Measurements from ENCODE around the gene LENEP. TPM values are rescaled to one million over a fixed set of nuclear protein-coding genes. Genes with fewer than 3 reads are reported as not detected.
A peak's percentile ranks its signal among the peaks of the same experiment; 100 is the strongest.

The LENEP gene
- total RNA-seq, 1 donor from 2014 or later, result not detected

DNA sequence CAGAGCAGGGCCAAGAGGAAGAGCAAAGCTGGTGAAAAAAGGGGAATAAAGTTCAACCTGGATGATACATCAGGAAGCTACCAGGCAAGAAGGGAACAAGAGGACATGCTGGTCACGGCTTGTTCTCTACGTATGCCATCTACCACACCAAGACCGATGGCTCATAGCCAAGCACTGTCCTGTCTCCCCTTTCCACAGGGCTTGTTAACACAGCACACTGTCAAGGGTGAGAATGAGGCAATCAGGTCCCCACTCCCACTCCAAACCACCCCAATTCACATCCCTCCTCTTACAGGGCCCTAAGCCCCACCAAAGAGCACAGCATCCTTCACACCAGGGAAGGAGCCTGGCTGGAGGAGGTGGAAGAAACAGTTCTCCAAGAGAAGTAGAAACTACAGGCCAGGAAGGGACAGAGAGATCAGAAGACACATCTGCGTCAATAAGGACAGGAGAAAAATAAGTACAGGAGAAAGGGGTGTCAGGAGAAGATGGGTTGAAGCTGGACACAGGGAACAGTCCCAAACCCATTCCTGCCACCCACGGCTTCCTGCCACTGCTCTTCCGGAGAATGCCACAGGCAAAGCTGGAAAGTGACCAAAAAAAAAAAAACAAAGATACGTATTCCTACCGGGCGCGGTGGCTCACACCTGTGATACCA lies 21.9 kb upstream of the LENEP start:
- peak overlapping the region; percentile 98 for H3K27ac ChIP-seq
- TF ChIP-seq, protein P1, sequence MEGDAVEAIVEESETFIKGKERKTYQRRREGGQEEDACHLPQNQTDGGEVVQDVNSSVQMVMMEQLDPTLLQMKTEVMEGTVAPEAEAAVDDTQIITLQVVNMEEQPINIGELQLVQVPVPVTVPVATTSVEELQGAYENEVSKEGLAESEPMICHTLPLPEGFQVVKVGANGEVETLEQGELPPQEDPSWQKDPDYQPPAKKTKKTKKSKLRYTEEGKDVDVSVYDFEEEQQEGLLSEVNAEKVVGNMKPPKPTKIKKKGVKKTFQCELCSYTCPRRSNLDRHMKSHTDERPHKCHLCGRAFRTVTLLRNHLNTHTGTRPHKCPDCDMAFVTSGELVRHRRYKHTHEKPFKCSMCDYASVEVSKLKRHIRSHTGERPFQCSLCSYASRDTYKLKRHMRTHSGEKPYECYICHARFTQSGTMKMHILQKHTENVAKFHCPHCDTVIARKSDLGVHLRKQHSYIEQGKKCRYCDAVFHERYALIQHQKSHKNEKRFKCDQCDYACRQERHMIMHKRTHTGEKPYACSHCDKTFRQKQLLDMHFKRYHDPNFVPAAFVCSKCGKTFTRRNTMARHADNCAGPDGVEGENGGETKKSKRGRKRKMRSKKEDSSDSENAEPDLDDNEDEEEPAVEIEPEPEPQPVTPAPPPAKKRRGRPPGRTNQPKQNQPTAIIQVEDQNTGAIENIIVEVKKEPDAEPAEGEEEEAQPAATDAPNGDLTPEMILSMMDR (IDR thresholded peaks at IDR 0.05), result no peak
- intact Hi-C loops (cut with DNase I), result no loop called here
- ATAC-seq, result no peak
- DNase-seq, result no peak
- no peaks in the 10 kb centered on the region for H3K9me3 ChIP-seq
- H3K27me3 ChIP-seq (ENCODE audit: low read depth), result no peaks in the 10 kb centered on the region
- peak overlapping the region; percentile 83 for H3K4me3 ChIP-seq
- peaks cover 27% of the 10 kb centered on the region for H3K36me3 ChIP-seq
- peaks cover 71% of the 10 kb centered on the region for H3K4me1 ChIP-seq

DNA sequence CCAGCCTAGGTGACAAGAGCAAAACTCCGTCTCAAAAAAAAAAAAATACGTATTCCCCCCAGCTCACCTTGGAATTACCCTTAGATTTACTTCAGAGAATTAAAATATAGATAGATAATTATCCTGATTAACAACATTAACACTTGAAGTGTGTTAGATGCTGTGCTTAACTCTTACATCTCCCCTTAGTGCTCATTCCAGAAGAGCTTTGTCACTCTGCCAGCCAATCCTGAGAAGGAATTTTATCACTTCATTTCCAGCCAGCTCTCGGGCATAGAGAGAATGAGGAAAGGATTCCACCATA lies 21.2 kb upstream of the LENEP start:
- H3K4me3 ChIP-seq, result peak overlapping the region; percentile 83
- no peaks in the 10 kb centered on the region for H3K27me3 ChIP-seq (ENCODE audit: low read depth)
- H3K27ac ChIP-seq, result peak overlapping the region; percentile 98
- peaks cover 21% of the 10 kb centered on the region for H3K36me3 ChIP-seq
- H3K9me3 ChIP-seq, result no peaks in the 10 kb centered on the region
- ATAC-seq (no peak), DNase-seq (no peak)
- intact Hi-C loops (cut with DNase I), result no loop called here
- peaks cover 68% of the 10 kb centered on the region for H3K4me1 ChIP-seq
- TF ChIP-seq, protein P1 (IDR thresholded peaks at IDR 0.05), result no peak

DNA sequence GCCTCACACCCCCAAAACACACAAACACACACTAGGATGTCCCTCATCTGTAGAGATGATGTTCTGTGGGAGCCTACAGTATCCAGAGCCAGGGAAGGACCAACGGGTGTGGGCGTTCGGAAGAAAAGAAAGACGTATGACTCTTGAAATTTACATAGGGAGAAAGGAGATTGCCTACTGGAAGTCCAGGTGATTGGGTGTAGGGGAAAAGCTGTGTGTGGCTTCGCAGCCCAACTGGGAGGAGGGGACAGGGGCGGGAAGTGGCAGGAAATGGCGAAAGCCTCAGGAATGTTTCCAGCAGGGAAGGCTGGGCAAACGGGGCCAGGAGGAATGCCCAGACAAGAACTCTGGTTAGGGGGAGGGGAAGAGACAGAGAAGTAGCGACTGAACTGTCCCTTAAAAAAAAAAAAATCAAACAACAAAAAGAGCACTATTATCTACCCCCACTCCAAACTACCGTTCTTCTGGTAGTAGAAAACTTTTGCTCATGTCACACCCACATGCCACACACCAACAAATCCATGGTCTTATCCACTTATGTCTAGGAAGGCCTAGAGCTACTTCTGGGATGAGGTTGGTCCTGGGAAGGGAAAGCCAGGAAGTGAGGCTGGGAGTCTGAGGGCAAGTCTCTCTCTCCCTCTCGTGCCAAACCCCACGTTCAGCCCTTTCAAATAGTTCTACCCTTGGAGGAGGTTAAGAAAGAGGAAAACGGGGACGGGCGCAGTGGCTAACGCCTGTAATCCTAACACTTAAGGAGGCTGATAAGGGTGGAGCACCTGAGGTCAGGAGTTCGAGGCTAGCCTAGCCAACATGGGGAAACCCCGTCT lies 20.7 kb upstream of the LENEP start:
- DNase-seq (peak; percentile 82), ATAC-seq (peak; percentile 33 to 49)
- H3K4me3 ChIP-seq, result peak overlapping the region; percentile 83
- H3K27me3 ChIP-seq (ENCODE audit: low read depth), result no peaks in the 10 kb centered on the region
- TF ChIP-seq, protein P1 (IDR thresholded peaks at IDR 0.05), result no peak
- H3K27ac ChIP-seq, result peak overlapping the region; percentile 98
- peaks cover 15% of the 10 kb centered on the region for H3K36me3 ChIP-seq
- intact Hi-C loops (cut with DNase I), result no loop called here
- no peaks in the 10 kb centered on the region for H3K9me3 ChIP-seq
- peaks cover 63% of the 10 kb centered on the region for H3K4me1 ChIP-seq

DNA sequence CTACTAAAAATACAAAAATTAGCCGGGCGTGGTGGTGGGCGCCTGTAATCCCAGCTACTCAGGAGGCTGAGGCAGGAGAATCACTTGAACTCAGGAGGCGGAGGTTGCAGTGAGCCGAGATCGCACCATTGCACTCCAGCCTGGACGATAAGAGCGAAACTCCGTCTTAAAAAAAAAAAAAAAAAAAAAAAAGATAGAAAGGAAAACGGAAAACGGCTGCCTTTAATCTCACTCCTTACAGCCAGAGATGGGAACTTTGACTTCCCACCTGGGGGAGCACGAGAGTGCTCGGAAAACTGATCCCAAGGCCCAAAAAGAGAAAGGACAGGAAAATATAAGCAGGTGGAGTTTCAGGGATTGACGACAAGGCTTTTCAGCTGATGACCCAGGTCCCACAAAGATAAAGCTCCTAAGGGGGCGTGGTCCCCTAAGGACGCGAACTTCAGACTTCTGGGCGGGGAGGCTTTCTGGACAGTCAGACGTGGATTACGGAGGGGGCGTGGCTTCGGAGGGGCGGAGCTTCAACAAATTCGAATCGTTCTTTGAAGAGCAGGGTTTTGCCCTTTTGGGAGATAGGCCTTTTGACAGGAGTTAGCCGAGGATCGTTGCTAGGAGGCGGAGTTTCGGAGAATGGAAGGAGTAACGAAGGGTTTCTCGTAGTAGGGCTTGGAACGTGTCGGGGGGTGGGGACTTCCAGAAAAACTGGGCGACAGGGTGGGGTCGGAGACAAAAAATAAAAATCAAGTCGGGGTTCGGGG lies 19.9 kb upstream of the LENEP start:
- intact Hi-C loops (cut with DNase I), result no loop called here
- no peaks in the 10 kb centered on the region for H3K27me3 ChIP-seq (ENCODE audit: low read depth)
- peak overlapping the region; percentile 98 for H3K27ac ChIP-seq
- H3K36me3 ChIP-seq, result peaks cover 15% of the 10 kb centered on the region
- DNase-seq (peak; percentile 98), ATAC-seq (peak; percentile 75 to 82)
- TF ChIP-seq, protein P1 (IDR thresholded peaks at IDR 0.05), result no peak
- peak overlapping the region; percentile 83 for H3K4me3 ChIP-seq
- H3K4me1 ChIP-seq, result peaks cover 58% of the 10 kb centered on the region
- H3K9me3 ChIP-seq, result no peaks in the 10 kb centered on the region

DNA sequence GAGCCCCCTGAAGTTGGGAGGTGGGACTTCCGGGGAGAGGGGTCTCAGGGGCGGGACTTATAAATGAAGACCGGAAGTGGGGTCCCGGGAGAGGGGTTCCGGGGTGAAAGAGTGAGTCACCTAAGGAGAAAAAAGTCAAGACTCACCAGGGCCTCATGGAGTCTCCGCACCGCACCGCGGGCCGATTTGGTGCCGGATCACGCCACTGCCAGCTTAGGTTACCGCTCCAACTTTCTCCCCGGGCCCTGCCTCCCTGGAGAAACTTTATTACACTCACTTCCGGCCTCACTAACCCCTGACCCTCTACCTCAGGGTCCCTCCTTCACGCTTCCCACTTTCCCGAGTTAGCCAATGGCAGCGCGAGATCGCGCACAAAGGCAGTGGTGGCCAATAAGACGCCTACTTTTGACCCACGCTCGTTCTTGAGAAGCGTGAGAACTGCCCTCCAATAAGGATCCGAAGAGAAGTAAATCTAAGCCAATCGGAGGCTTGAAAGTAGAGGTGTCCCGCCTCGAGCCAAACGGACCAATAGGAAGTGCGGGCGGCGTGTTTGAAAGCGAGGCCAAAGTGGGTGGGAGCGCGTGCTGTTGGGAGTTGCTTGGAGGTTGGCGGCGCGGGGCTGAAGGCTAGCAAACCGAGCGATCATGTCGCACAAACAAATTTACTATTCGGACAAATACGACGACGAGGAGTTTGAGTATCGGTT lies 19.1 kb upstream of the LENEP start, which contains the start of gene CKS1B:
Gene CKS1B, plus strand, starts transcription at position 580 of the 706 bp plus-strand sequence. Its CDS starts 65 bp downstream, at position 645.
- Histone ChIP-seq H3K9me3 (no peaks in the 10 kb centered on the region), H3K4me3 (peak within 1 kb of the TSS; percentile 83), H3K27ac (peak within 1 kb of the TSS; percentile 98), H3K27me3 (ENCODE audit: low read depth) (no peaks in the 10 kb centered on the region), H3K4me1 (peaks cover 52% of the 10 kb centered on the region), H3K36me3 (peaks cover 11% of the 10 kb centered on the region)
- DNase-seq (peak; percentile 97), ATAC-seq (peak; percentile 91 to 93)
- TF ChIP-seq, protein P1 (IDR thresholded peaks at IDR 0.05), result no peak
- intact Hi-C loops (cut with DNase I), result no loop called here

Data from lower lobe of right lung (tissue), 2 donors.